Lower lobe of right lung (tissue), 2 donors: Measurements from ENCODE around the gene GRIP1. TPM values are rescaled to one million over a fixed set of nuclear protein-coding genes. Genes with fewer than 3 reads are reported as not detected.

ENCODE experiments used
- ATAC-seq, 2 donors: fragments of 200-7000 bp; cut with Tn5 transposase; one replicate each; pipeline ENCODE4 v1.9.1; 2020 to 2022; ENCODE audit warnings: mild to moderate bottlenecking in 2 of 2, moderate library complexity in 2 of 2
- DNase-seq: peaks from one replicate; pipeline ENCODE4 v3.0.0-alpha.2; 2020
- H3K27ac ChIP-seq: fragments of 200-600 bp; one replicate; pipeline ENCODE4 v1.8.0; 2022
- H3K27me3 ChIP-seq: fragments of 200-600 bp; one replicate; pipeline ENCODE4 v1.8.0; 2022; ENCODE audit warnings: low read depth
- H3K36me3 ChIP-seq: fragments of 200-600 bp; one replicate; pipeline ENCODE4 v1.8.0; 2022; ENCODE audit warnings: mild to moderate bottlenecking
- H3K4me1 ChIP-seq: fragments of 200-600 bp; one replicate; pipeline ENCODE4 v1.8.0; 2022
- H3K4me3 ChIP-seq: fragments of 200-600 bp; one replicate; pipeline ENCODE4 v1.8.0; 2022; ENCODE audit warnings: mild to moderate bottlenecking
- H3K9me3 ChIP-seq: fragments of 200-600 bp; one replicate; pipeline ENCODE4 v1.8.0; 2022
- intact Hi-C: fragments of 100-400 bp; cut with DNase I; formaldehyde crosslinking; loops from one replicate; pipeline ENCODE4 v1.11.0; 2022
- total RNA-seq: library from RNA; stranded (reverse); fragmentation: NEBNext Ultra II Directional; extraction: Animal tissue kit (Norgen Biotek cat#: 25700); gene quantifications from one replicate; pipeline ENCODE4 v1.2.1, GENCODE V29; 2021
- TF ChIP-seq, protein P1 (sequence below): fragments of 200-600 bp; IDR thresholded peaks from one replicate; pipeline ENCODE4 v1.8.0; 2022; ENCODE audit warnings: antibody characterized with exemption, mild to moderate bottlenecking
- donor health status: DM: no; HTN: yes; CAD: no; lungs with severe emphysema.

GRIP1 gene
- total RNA-seq, 1 donor from 2014 or later = 4.3 TPM

DNA sequence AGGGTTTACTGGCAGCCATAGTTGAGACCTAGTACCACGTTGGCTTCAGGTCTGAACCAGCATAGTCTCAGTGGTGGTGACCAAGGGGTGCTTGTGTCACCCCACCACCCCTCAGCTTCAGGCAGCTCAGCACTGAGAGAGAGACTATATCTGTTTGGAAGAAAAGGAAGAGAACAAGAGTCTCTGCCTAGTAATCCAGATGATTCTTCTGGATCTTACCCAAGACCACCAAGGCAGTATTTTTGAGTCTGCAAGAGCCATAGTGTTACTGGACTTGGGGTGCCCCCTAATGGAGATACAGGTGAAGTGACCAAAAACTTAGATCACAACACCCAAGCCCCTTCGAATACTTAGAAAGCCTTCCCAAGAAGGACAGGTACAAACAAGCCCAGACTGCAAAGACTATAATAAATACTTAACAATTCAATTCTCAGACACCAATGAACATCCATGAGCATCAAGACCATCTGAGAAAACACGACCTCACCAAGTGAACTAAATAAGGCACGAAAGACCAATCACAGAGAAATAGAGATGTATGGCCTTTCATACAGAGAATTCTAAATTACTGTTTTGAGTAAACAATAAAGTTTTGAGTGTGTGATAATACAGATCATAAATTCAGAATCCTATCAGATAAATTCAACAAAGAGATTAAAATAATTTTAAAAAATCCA, 269.5 kb downstream of the GRIP1 start:
- Histone ChIP-seq H3K27ac (no peak overlapping the region), H3K9me3 (no peaks in the 10 kb centered on the region), H3K27me3 (no peaks in the 10 kb centered on the region), H3K36me3 (no peaks in the 10 kb centered on the region), H3K4me1 (no peaks in the 10 kb centered on the region), H3K4me3 (no peak overlapping the region)
- ATAC-seq = peak; percentile 51 to 67
- DNase-seq = no peak
- TF ChIP-seq, protein P1, sequence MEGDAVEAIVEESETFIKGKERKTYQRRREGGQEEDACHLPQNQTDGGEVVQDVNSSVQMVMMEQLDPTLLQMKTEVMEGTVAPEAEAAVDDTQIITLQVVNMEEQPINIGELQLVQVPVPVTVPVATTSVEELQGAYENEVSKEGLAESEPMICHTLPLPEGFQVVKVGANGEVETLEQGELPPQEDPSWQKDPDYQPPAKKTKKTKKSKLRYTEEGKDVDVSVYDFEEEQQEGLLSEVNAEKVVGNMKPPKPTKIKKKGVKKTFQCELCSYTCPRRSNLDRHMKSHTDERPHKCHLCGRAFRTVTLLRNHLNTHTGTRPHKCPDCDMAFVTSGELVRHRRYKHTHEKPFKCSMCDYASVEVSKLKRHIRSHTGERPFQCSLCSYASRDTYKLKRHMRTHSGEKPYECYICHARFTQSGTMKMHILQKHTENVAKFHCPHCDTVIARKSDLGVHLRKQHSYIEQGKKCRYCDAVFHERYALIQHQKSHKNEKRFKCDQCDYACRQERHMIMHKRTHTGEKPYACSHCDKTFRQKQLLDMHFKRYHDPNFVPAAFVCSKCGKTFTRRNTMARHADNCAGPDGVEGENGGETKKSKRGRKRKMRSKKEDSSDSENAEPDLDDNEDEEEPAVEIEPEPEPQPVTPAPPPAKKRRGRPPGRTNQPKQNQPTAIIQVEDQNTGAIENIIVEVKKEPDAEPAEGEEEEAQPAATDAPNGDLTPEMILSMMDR = peak; percentile 69
- intact Hi-C loops = no loop called here

- TF ChIP-seq, protein P1 = no peak
- H3K27ac ChIP-seq = no peak overlapping the region
- no peak overlapping the region for H3K4me3 ChIP-seq
- no peaks in the 10 kb centered on the region for H3K36me3 ChIP-seq
- no peak for DNase-seq
- ATAC-seq = no peak
- H3K9me3 ChIP-seq = no peaks in the 10 kb centered on the region
- intact Hi-C loops = no loop called here
- no peaks in the 10 kb centered on the region for H3K4me1 ChIP-seq
- no peaks in the 10 kb centered on the region for H3K27me3 ChIP-seq
These were observed 273.5 kb downstream of the GRIP1 start for GRCh38 chr12:66405395-66405794.

DNA sequence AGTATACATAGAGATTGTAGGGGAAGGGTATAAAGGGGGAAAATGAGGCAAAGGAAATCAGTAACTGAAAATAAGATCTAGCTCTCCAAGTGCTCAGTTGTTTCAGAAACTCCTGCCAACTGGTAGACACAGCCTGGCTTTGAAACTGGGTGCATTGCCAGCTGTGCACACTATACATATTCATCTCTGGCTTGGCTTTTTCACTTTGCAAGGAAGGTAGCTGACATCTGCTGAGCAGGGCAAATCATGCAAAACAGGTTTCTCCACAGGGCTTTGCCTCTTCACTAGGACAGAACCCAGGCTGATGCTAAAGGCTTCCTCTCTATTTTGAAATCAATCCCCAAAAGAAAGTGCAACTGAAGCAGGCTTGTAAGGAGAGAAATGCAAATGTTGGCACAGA, 275.1 kb downstream of the GRIP1 start:
- Histone ChIP-seq H3K4me1 (no peaks in the 10 kb centered on the region), H3K9me3 (no peaks in the 10 kb centered on the region), H3K27me3 (no peaks in the 10 kb centered on the region), H3K27ac (no peak overlapping the region), H3K4me3 (no peak overlapping the region), H3K36me3 (no peaks in the 10 kb centered on the region)
- DNase-seq (no peak), ATAC-seq (no peak)
- intact Hi-C loops = no loop called here
- TF ChIP-seq, protein P1 = no peak

- no peak for ATAC-seq
- Histone ChIP-seq H3K4me3 (no peak overlapping the region), H3K36me3 (no peaks in the 10 kb centered on the region), H3K27me3 (no peaks in the 10 kb centered on the region), H3K27ac (no peak overlapping the region), H3K4me1 (no peaks in the 10 kb centered on the region), H3K9me3 (no peaks in the 10 kb centered on the region)
- DNase-seq = no peak
- TF ChIP-seq, protein P1 = no peak
- intact Hi-C loops = no loop called here
These were observed 279.0 kb downstream of the GRIP1 start for GRCh38 chr12:66399911-66400306.

DNA sequence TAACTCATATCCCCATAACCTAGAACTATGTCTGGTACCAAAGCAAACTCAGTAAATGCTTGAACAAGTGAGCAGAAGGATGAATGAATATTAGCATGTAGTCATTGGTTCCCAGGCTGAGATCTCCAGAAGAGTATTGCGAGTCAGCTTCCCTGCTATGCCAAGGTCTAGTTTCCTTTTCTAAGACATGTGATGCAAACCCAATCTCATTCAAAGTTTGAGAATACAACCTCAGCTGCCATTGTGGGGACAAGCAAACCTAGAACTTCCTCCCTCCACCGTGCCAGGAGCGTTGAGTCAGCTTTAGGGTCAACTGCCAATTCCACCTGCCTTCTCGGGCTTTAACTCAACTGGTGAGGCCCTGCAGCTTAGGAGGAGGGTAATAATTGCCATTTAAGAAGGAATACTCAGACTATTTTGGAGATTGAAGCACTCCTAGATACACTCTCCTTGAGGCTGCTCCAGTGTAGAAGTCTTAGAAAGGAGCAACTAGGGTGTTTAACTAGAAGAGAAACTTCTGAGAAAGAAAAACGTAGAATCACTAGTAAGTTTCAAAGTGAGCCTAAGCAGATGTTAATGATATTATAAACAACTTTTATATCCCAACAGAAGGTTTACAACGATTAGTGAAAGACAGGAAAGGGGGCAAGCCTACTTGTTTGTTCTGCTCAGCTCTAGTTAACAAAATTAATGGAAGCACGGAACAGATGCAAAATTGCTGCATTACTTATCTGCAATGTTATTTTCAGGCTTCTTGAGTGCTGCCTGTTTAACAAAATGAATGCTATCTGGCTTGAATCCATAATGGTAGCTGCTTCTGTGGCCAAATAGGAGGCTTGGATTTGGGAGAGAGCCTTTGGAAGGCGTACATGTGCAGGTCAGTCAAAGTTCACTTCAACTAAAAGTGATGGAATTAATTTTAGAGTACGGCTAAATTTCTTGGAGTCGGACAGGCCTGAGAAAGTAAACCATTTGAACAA, 279.7 kb downstream of the GRIP1 start:
- H3K4me3 ChIP-seq = no peak overlapping the region
- H3K27ac ChIP-seq = no peak overlapping the region
- TF ChIP-seq, protein P1 = no peak
- no peak for ATAC-seq
- no peak for DNase-seq
- H3K9me3 ChIP-seq = no peaks in the 10 kb centered on the region
- H3K36me3 ChIP-seq = no peaks in the 10 kb centered on the region
- intact Hi-C loops = no loop called here
- H3K4me1 ChIP-seq = no peaks in the 10 kb centered on the region
- no peaks in the 10 kb centered on the region for H3K27me3 ChIP-seq
